HepG2 (cell line): ENCODE measurements around the gene ORC1. TPM values are rescaled to one million over a fixed set of nuclear protein-coding genes. Genes with fewer than 3 reads are reported as not detected.

Experiments
- ATAC-seq: fragments of 200-7000 bp; cut with Tn5 transposase; 3 replicates; pipeline ENCODE4 v1.9.1; 2020; ENCODE audit warnings: mild to moderate bottlenecking, moderate library complexity
- BruUV-seq: library from RNA; stranded (reverse); fragments of 400-500 nt; replicated peaks from 2 replicates; lab custom pipeline; 2021; lab: Mats Ljungman, UMichigan
- CTCF ChIA-PET: fragments of 300-600 bp; formaldehyde crosslinking; extraction: SDS; loops from one replicate; lab custom pipeline; 2021; ENCODE audit warnings: low total read pairs, inconsistent platforms, low intra/inter-chr PET ratio; lab: Yijun Ruan, JAX
- POLR2A ChIA-PET: fragments of 350-600 bp; sonication (Branson Sonifier 250); formaldehyde crosslinking; loops from one replicate; lab custom pipeline; 2020; ENCODE audit warnings: antibody characterized with exemption, inconsistent platforms; lab: Yijun Ruan, JAX
- DNase-seq: peaks from one replicate; pipeline ENCODE4 v3.0.0-alpha.2; 2015; ENCODE audit warnings: low spot score
- FAIRE-seq: peaks from 3 replicates; lab custom pipeline; 2011; peaks lifted over from hg19 to GRCh38; lab: Jason Lieb, UNC
- H2AFZ ChIP-seq: one replicate; pipeline ENCODE4 v1.6.1; 2011; ENCODE audit warnings: low read length, inconsistent platforms
- H3K27ac ChIP-seq: fragments of 300-600 bp; 3 replicates; pipeline ENCODE4 v1.8.0; 2011; ENCODE audit warnings: mixed run types, mild to moderate bottlenecking, mixed read lengths, low read length, inconsistent platforms; ENCODE audit not compliant: insufficient read depth; ENCODE audit errors: extremely low read length
- H3K27me3 ChIP-seq, 2 experiments: fragments of 200-600 bp in 1 of 2; 2 replicates in 1 of 2; 3 replicates in 1 of 2; pipeline versions ENCODE4 v1.6.0 to v1.8.0; 2011; ENCODE audit warnings: low read length in 2 of 2, mild to moderate bottlenecking in 2 of 2, moderate library complexity in 2 of 2, inconsistent platforms in 1 of 2; ENCODE audit not compliant: insufficient read depth in 2 of 2, control insufficient read depth in 1 of 2
- H3K36me3 ChIP-seq, 2 experiments: fragments of 200-600 bp in 1 of 2; replicated peaks in 1 of 2; 2 replicates in 1 of 2; 3 replicates in 1 of 2; pipeline versions ENCODE4 v1.5.1 to v1.8.0; 2011; ENCODE audit warnings: low read length in 2 of 2, inconsistent platforms in 1 of 2; ENCODE audit not compliant: insufficient read depth in 2 of 2, control insufficient read depth in 1 of 2
- H3K4me1 ChIP-seq: 2 replicates; pipeline ENCODE4 v1.5.1; 2012; ENCODE audit warnings: low read length, inconsistent platforms; ENCODE audit not compliant: insufficient read depth
- H3K4me2 ChIP-seq: 2 replicates; pipeline ENCODE4 v1.6.0; 2011; ENCODE audit warnings: low read depth, low read length, inconsistent platforms
- H3K4me3 ChIP-seq, 3 experiments: fragments of 200-600 bp in 1 of 3; sonication (generic), shearing (Covaris generic) in 1 of 3; replicated peaks in 1 of 3; 2 replicates each; pipeline ENCODE4 v1.5.1; 2011 to 2016; ENCODE audit warnings: low read length in 3 of 3, inconsistent platforms in 2 of 3, low read depth in 2 of 3, mild to moderate bottlenecking in 2 of 3, control low read depth in 1 of 3, mixed read lengths in 1 of 3; ENCODE audit not compliant: insufficient read depth in 1 of 3
- H3K79me2 ChIP-seq: one replicate; pipeline ENCODE4 v1.6.1; 2011; ENCODE audit warnings: low read length, inconsistent platforms; ENCODE audit not compliant: insufficient read depth
- H3K9ac ChIP-seq: 2 replicates; pipeline ENCODE4 v1.6.0; 2011; ENCODE audit warnings: mild to moderate bottlenecking, low read depth, low read length, inconsistent platforms; ENCODE audit not compliant: insufficient read depth
- H3K9me3 ChIP-seq: 2 replicates; pipeline ENCODE4 v1.5.1; 2012; ENCODE audit warnings: mild to moderate bottlenecking, low read length
- H4K20me1 ChIP-seq: 2 replicates; pipeline ENCODE4 v1.6.0; 2011; ENCODE audit warnings: inconsistent platforms, mild to moderate bottlenecking, low read length, moderate library complexity; ENCODE audit not compliant: insufficient read depth
- ATF2 ChIP-seq: sonication (generic); formaldehyde crosslinking; IDR thresholded peaks from 2 replicates; pipeline ENCODE4 v1.4.0; 2020; ENCODE audit warnings: missing genetic modification reagents
- DR1 ChIP-seq: sonication (generic); formaldehyde crosslinking; IDR thresholded peaks from 2 replicates; pipeline ENCODE4 v1.8.0; 2021; ENCODE audit warnings: mild to moderate bottlenecking, missing genetic modification reagents, inconsistent platforms
- KDM2A ChIP-seq: sonication (generic); formaldehyde crosslinking; IDR thresholded peaks from 2 replicates; pipeline ENCODE4 v1.4.0; 2020; ENCODE audit warnings: low read depth, missing genetic modification reagents, borderline replicate concordance
- KLF11 ChIP-seq: IDR thresholded peaks from 2 replicates; pipeline ENCODE4 v1.6.1; 2016; ENCODE audit warnings: missing compliant biosample characterization
- NFKBIZ ChIP-seq: IDR thresholded peaks from 2 replicates; pipeline ENCODE4 v1.6.1; 2018; ENCODE audit warnings: missing genetic modification reagents, missing compliant biosample characterization
- NONO ChIP-seq, 2 experiments: fragments of 450-650 bp in 1 of 2; sonication (generic) in 1 of 2; formaldehyde crosslinking in 1 of 2; IDR thresholded peaks in 1 of 2; conservative IDR thresholded peaks in 1 of 2; 2 replicates each; pipeline versions ENCODE4 v1.6.1 to v1.8.0; 2017 to 2022; ENCODE audit warnings: mild to moderate bottlenecking in 1 of 2, missing genetic modification reagents in 1 of 2, moderate library complexity in 1 of 2
- SNRNP70 ChIP-seq: fragments of 200-400 bp; formaldehyde crosslinking; IDR thresholded peaks from 2 replicates; pipeline ENCODE4 v1.6.1; 2017; ENCODE audit warnings: mild to moderate bottlenecking, low read depth, low read length, moderate library complexity
- TEF ChIP-seq: sonication (generic); formaldehyde crosslinking; IDR thresholded peaks from 2 replicates; pipeline ENCODE4 v1.5.0; 2020; ENCODE audit warnings: missing genetic modification reagents
- ZBTB2 ChIP-seq: sonication (generic); formaldehyde crosslinking; IDR thresholded peaks from 2 replicates; pipeline ENCODE4 v1.8.0; 2022; ENCODE audit warnings: low read depth, missing genetic modification reagents
- ZBTB39 ChIP-seq: sonication (generic); formaldehyde crosslinking; IDR thresholded peaks from 2 replicates; pipeline ENCODE4 v1.5.0; 2020; ENCODE audit warnings: missing genetic modification reagents
- ZKSCAN5 ChIP-seq: sonication (generic); formaldehyde crosslinking; IDR thresholded peaks from 2 replicates; pipeline ENCODE4 v1.5.1; 2020; ENCODE audit warnings: mild to moderate bottlenecking, missing genetic modification reagents
- ZNF430 ChIP-seq: sonication (generic); formaldehyde crosslinking; IDR thresholded peaks from 2 replicates; pipeline ENCODE4 v1.9.0; 2021; ENCODE audit warnings: mild to moderate bottlenecking, missing genetic modification reagents
- whole genome bisulfite sequencing: methylation state at CpG from one replicate; pipeline ENCODE4 v1.1.6; 2017; ENCODE audit warnings: low lambda C conversion rate; 5-methylcytosine and 5-hydroxymethylcytosine counted together
- in situ Hi-C: cut with HindIII; loops from 2 replicates; pipeline ENCODE4 v1.10.0; 2017; ENCODE audit warnings: low pct_unique_long_range_greater_than_20kb; ENCODE audit not compliant: extremely low pct_ligation_motif_present
- intact Hi-C: fragments of 100-400 bp; cut with micrococcal nuclease; formaldehyde crosslinking; loops from one replicate; pipeline ENCODE4 v1.10.0; 2022; ENCODE audit not compliant: unreplicated experiment
- polyA plus RNA-seq, 8 experiments: library from polyadenylated mRNA; depleted of rRNA in 3 of 8; stranded (reverse) in 7 of 8; unstranded in 1 of 8; fragments of >200 nt; fragmentation: Illumina TruSeq in 4 of 8; extraction: Trizol in 4 of 8; gene quantifications; 2 replicates each; pipeline versions ENCODE4 v1.2.1 to v1.2.3, GENCODE V29; 2011 to 2016; ENCODE audit warnings: low read depth in 4 of 8, missing spikeins in 1 of 8, mixed read lengths in 1 of 8; ENCODE audit not compliant: insufficient read depth in 1 of 8
- total RNA-seq, 5 experiments: library from RNA; depleted of rRNA; stranded (reverse); fragments of >200 nt; fragmentation: Illumina TruSeq; extraction: Trizol; gene quantifications; 2 replicates each; pipeline ENCODE4 v1.2.3, GENCODE V29; 2016; ENCODE audit warnings: low read depth in 1 of 5

Gene ORC1
- total and polyA plus RNA-seq, 2 of the 13 experiments (the other 11 are each of a cell fraction or from before 2014, with no cell fraction given) = 7.0 to 23.5 TPM

DNA sequence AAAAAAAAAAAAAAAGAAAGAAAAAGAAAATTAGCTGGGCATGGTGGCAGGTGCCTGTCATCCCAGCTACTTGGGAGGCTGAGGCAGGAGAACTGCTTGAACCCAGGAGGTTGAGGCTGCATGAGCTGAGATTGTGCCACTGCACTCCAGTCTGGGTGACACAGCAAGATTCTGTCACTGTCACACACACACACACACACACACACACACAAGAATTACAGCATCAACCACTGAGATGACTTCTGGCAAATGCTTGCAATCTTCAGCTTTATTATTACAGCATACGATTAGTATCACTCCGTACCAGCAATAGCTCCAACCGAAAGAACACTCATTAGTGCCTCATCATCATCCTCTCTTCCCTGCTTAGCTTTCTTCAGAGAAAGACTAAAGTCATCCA, 4.6 kb downstream of the ORC1 start:
- WGBS = 94% methylated on average over 3 of the region's 3 CpGs
- H3K36me3 ChIP-seq = peaks cover 2 to 52% of the 10 kb centered on the region in 2 experiments; a peak in 4 of 5 replicates
- in situ Hi-C loops = no loop called here
- H3K27me3 ChIP-seq = peaks cover 0 to 2% of the 10 kb centered on the region in 2 experiments; a peak in 1 of 5 replicates
- FAIRE-seq (no peak), DNase-seq (no peak), ATAC-seq (no peak)
- H3K79me2 ChIP-seq = peaks cover 20% of the 10 kb centered on the region
- no peak overlapping the region for H3K27ac ChIP-seq
- H3K9me3 ChIP-seq = no peaks in the 10 kb centered on the region
- no peaks in the 10 kb centered on the region for H4K20me1 ChIP-seq
- no peak overlapping the region for H2AFZ ChIP-seq
- POLR2A ChIA-PET = no interaction called here
- TF ChIP-seq DR1 (CRISPR knock-in tag) (no peak), ATF2 (CRISPR knock-in tag) (no peak), KLF11 (no peak), ZBTB39 (no peak), KDM2A (CRISPR knock-in tag) (no peak), TEF (CRISPR knock-in tag) (no peak), NONO (IDR thresholded peaks at IDR 0.05) (no peak), NONO (CRISPR knock-in tag; conservative IDR thresholded peaks at IDR 0.05) (no peak), ZNF430 (CRISPR knock-in tag) (no peak), NFKBIZ (no peak), SNRNP70 (no peak), ZKSCAN5 (CRISPR knock-in tag) (no peak), ZBTB2 (CRISPR knock-in tag) (no peak)
- H3K9ac ChIP-seq = no peak overlapping the region
- H3K4me2 ChIP-seq = no peak overlapping the region
- BruUV-seq = no TSS peak
- H3K4me3 ChIP-seq = no peak overlapping the region
- intact Hi-C loops = loop anchor here (10.0 kb wide), 1 partner anchor 285 kb away; no protein-coding TSS in a partner anchor
- CTCF ChIA-PET = no interaction called here
- peaks cover 18% of the 10 kb centered on the region for H3K4me1 ChIP-seq
